Measurements from ENCODE around the gene ZPBP2. TPM values are rescaled to one million over a fixed set of nuclear protein-coding genes. Genes with fewer than 3 reads are reported as not detected.

The ZPBP2 gene
- total RNA-seq, 8 experiments from 2014 or later: 0.14 TPM; not detected in 7

- in situ Hi-C loops (cut with MboI; ENCODE audit: low pct_unique_long_range_greater_than_20kb in 2 of 9, low sequenced_read_pairs in 9 of 9, unreplicated experiment in 9 of 9): no loop called here
- WGBS, 10 experiments: no CpG with 5 or more reads among the region's 3 CpGs
- Histone ChIP-seq H3K4me3 (no peak overlapping the region), H3K27ac (no peak overlapping the region), H3K4me1 (replicated peaks in 1 of 2) (peaks cover 13 to 17% of the 10 kb centered on the region in 2 donors)
- ATAC-seq (replicated peaks in 6 of 8): no peak
Observed at GRCh38 chr17:39924691-39925055, 56.7 kb downstream of the ZPBP2 start.

GRCh38 chr17:39925282-39926134, 57.5 kb downstream of the ZPBP2 start:
- 28 to 100% (median 85%) methylated on average over 1 to 8 of the region's 11 CpGs for WGBS, 10 experiments
- in situ Hi-C loops (cut with MboI; ENCODE audit: low pct_unique_long_range_greater_than_20kb in 2 of 9, low sequenced_read_pairs in 9 of 9, unreplicated experiment in 9 of 9): no loop called here
- Histone ChIP-seq H3K4me3 (no peak overlapping the region), H3K27ac (no peak overlapping the region), H3K4me1 (replicated peaks in 1 of 2) (peaks cover 13 to 17% of the 10 kb centered on the region in 2 donors)
- no peak for ATAC-seq (replicated peaks in 6 of 8)

- peaks cover 13 to 17% of the 10 kb centered on the region in 2 donors for H3K4me1 ChIP-seq (replicated peaks in 1 of 2)
- peak overlapping the region; percentile 72 to 96 (median 92) for H3K4me3 ChIP-seq
- in situ Hi-C loops (cut with MboI; ENCODE audit: low pct_unique_long_range_greater_than_20kb in 2 of 9, low sequenced_read_pairs in 9 of 9, unreplicated experiment in 9 of 9): no loop called here
- no peak for ATAC-seq (replicated peaks in 6 of 8)
- no peak overlapping the region for H3K27ac ChIP-seq
- WGBS, 10 experiments: 20 to 100% (median 95%) methylated on average over 1 to 2 of the region's 4 CpGs; no CpG with 5 or more reads in 6 of the 10 experiments
Observed at GRCh38 chr17:39926135-39926587, 58.2 kb downstream of the ZPBP2 start.

- peak overlapping the region; percentile 72 to 96 (median 92) for H3K4me3 ChIP-seq
- 0 to 42% (median 2%) methylated on average over 1 to 8 of the region's 15 CpGs; no CpG with 5 or more reads in 5 of the 10 experiments for WGBS, 10 experiments
- peak in 7 of 8 experiments; percentile 7 to 44 (median 38) for ATAC-seq (replicated peaks in 6 of 8)
- in situ Hi-C loops (cut with MboI; ENCODE audit: low pct_unique_long_range_greater_than_20kb in 2 of 9, low sequenced_read_pairs in 9 of 9, unreplicated experiment in 9 of 9): no loop called here
- peaks cover 13 to 17% of the 10 kb centered on the region in 2 donors for H3K4me1 ChIP-seq (replicated peaks in 1 of 2)
- peak overlapping the region; percentile 87 to 92 for H3K27ac ChIP-seq
Observed at GRCh38 chr17:39926588-39927100, 58.6 kb downstream of the ZPBP2 start.

Other genes with a start within 250 kb of the ZPBP2 start
- 1 to 10 TPM in 4 of 8 experiments, under 1 TPM in 4; 0.38 to 7.8 (median 0.91) TPM for gene PPP1R1B, start 241.2 kb upstream of the ZPBP2 start, total RNA-seq
- 10 to 100 TPM; 22.8 to 39.8 (median 29.6) TPM for gene STARD3, start 231.1 kb upstream of the ZPBP2 start, total RNA-seq
- 1 to 10 TPM in 6 of 8 experiments, under 1 TPM in 2; 0.27 to 2.8 (median 1.2) TPM for gene TCAP, start 202.9 kb upstream of the ZPBP2 start, total RNA-seq
- gene PNMT, start 199.7 kb upstream of the ZPBP2 start, total RNA-seq: 1 to 10 TPM in 2 of 8 experiments, under 1 TPM in 4, not detected in 2; 0.27 to 1.1 (median 0.87) TPM
- 10 to 100 TPM in 4 of 8 experiments, 1 to 10 TPM in 4; 4.6 to 16.6 (median 8.1) TPM for gene PGAP3, start 180.1 kb upstream of the ZPBP2 start, total RNA-seq
- 10 to 100 TPM in 7 of 8 experiments, 1 to 10 TPM in 1; 7.0 to 54.7 (median 15.9) TPM for gene ERBB2, start 168.1 kb upstream of the ZPBP2 start, total RNA-seq
- 10 to 100 TPM; 27.2 to 59.3 (median 40.5) TPM for gene MIEN1, start 137.7 kb upstream of the ZPBP2 start, total RNA-seq
- 1 to 10 TPM in 4 of 8 experiments, under 1 TPM in 1, not detected in 3; 0.83 to 2.6 (median 1.8) TPM for gene GRB7, start 130.3 kb upstream of the ZPBP2 start, total RNA-seq
- gene IKZF3, start 3.9 kb upstream of the ZPBP2 start, total RNA-seq: 1 to 10 TPM in 1 of 8 experiments, under 1 TPM in 6, not detected in 1; under 0.01 to 1.7 (median 0.19) TPM
- gene GSDMB, start 50.4 kb downstream of the ZPBP2 start, total RNA-seq: 10 to 100 TPM in 2 of 8 experiments, 1 to 10 TPM in 6; 2.9 to 12.0 (median 6.5) TPM
- 100 to 1,000 TPM in 1 of 8 experiments, 10 to 100 TPM in 7; 35.8 to 101 (median 46.1) TPM for gene ORMDL3, start 59.4 kb downstream of the ZPBP2 start, total RNA-seq
- under 1 TPM in 1 of 8 experiments, not detected in 7; 0.52 TPM for gene LRRC3C, start 59.5 kb downstream of the ZPBP2 start, total RNA-seq
- under 1 TPM in 3 of 8 experiments, not detected in 5; 0.09 to 0.33 (median 0.17) TPM for gene GSDMA, start 94.8 kb downstream of the ZPBP2 start, total RNA-seq
- gene PSMD3, start 112.6 kb downstream of the ZPBP2 start, total RNA-seq: 100 to 1,000 TPM in 4 of 8 experiments, 10 to 100 TPM in 4; 71.7 to 130 (median 104) TPM
- gene CSF3, start 147.2 kb downstream of the ZPBP2 start, total RNA-seq: 1 to 10 TPM in 3 of 8 experiments, under 1 TPM in 2, not detected in 3; 0.22 to 2.2 (median 1.3) TPM
- 10 to 100 TPM; 28.3 to 75.7 (median 54.9) TPM for gene MED24, start 186.2 kb downstream of the ZPBP2 start, total RNA-seq
- 10 to 100 TPM in 7 of 8 experiments, 1 to 10 TPM in 1; 7.2 to 66.4 (median 34.8) TPM for gene THRA, start 194.8 kb downstream of the ZPBP2 start, total RNA-seq
- 10 to 100 TPM in 1 of 8 experiments, 1 to 10 TPM in 4, under 1 TPM in 3; 0.60 to 12.7 (median 2.7) TPM for gene NR1D1, start 232.4 kb downstream of the ZPBP2 start, total RNA-seq

Data from motor neuron (in vitro differentiated cells).